BJ (cell line): ENCODE data around the gene CD84. TPM values are rescaled to one million over a fixed set of nuclear protein-coding genes. Genes with fewer than 3 reads are reported as not detected.
"Not testable (repeated sequence)": the region's sequence is repeated elsewhere in the genome, so short reads cannot be mapped to it uniquely, and the experiment has no call there.

ENCODE experiments used
- CTCF ChIA-PET: fragments of 350-600 bp; formaldehyde crosslinking; extraction: SDS; loops from one replicate; lab custom pipeline; 2021; ENCODE audit warnings: antibody characterized with exemption, inconsistent platforms; lab: Yijun Ruan, JAX
- POLR2A ChIA-PET: fragments of 300-600 bp; sonication (Branson Sonifier 250); formaldehyde crosslinking; extraction: SDS; loops from one replicate; lab custom pipeline; 2021; ENCODE audit warnings: antibody characterized with exemption; lab: Charles Lee
- DNase-seq: peaks from one replicate; pipeline ENCODE4 v3.0.0-alpha.2; 2011; ENCODE audit warnings: low read depth
- H3K27me3 ChIP-seq: 2 replicates; pipeline ENCODE4 v1.6.0; 2011; ENCODE audit warnings: low read length; ENCODE audit not compliant: control insufficient read depth, insufficient read depth
- H3K36me3 ChIP-seq: 2 replicates; pipeline ENCODE4 v1.5.1; 2011; ENCODE audit warnings: low read length; ENCODE audit not compliant: control insufficient read depth, insufficient read depth
- H3K4me3 ChIP-seq: 2 replicates; pipeline ENCODE4 v1.5.1; 2011; ENCODE audit warnings: low read depth, mild to moderate bottlenecking, control low read depth, low read length
- polyA plus RNA-seq: library from polyadenylated mRNA; depleted of rRNA; stranded (reverse); fragments of >200 nt; gene quantifications from 2 replicates; pipeline ENCODE4 v1.2.3, GENCODE V29; 2011
- TF ChIP-seq, protein P1 (sequence below): IDR thresholded peaks from 2 replicates; pipeline ENCODE4 v1.5.1; 2011; ENCODE audit warnings: low read depth, mild to moderate bottlenecking, control low read depth, inconsistent platforms, low read length, moderate library complexity; ENCODE audit not compliant: insufficient read depth

Gene CD84
- polyA plus RNA-seq, 1 experiment: not detected

DNA sequence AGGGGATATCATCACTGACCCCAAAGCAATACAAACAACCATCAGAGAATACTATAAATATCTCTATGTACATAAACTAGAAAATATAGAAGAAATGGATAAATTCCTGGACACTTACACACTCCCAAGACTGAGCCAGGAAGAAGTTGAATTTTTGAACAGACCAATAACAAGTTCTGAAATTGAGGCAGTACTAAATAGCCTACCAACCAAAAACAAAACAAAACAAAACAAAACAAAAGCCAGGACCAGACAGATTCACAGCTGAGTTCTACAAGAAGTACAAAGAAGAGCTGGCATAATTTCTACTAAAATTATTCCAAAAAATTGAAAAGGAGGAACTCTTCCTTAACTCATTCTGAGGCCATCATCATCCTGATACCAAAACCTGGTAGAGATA is 18.5 kb downstream of the CD84 start:
- Histone ChIP-seq H3K36me3 (no peaks in the 10 kb centered on the region), H3K4me3 (no peak overlapping the region), H3K27me3 (no peaks in the 10 kb centered on the region)
- TF ChIP-seq, protein P1, sequence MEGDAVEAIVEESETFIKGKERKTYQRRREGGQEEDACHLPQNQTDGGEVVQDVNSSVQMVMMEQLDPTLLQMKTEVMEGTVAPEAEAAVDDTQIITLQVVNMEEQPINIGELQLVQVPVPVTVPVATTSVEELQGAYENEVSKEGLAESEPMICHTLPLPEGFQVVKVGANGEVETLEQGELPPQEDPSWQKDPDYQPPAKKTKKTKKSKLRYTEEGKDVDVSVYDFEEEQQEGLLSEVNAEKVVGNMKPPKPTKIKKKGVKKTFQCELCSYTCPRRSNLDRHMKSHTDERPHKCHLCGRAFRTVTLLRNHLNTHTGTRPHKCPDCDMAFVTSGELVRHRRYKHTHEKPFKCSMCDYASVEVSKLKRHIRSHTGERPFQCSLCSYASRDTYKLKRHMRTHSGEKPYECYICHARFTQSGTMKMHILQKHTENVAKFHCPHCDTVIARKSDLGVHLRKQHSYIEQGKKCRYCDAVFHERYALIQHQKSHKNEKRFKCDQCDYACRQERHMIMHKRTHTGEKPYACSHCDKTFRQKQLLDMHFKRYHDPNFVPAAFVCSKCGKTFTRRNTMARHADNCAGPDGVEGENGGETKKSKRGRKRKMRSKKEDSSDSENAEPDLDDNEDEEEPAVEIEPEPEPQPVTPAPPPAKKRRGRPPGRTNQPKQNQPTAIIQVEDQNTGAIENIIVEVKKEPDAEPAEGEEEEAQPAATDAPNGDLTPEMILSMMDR: no peak
- CTCF ChIA-PET: no interaction called here
- no peak for DNase-seq
- POLR2A ChIA-PET: no interaction called here

DNA sequence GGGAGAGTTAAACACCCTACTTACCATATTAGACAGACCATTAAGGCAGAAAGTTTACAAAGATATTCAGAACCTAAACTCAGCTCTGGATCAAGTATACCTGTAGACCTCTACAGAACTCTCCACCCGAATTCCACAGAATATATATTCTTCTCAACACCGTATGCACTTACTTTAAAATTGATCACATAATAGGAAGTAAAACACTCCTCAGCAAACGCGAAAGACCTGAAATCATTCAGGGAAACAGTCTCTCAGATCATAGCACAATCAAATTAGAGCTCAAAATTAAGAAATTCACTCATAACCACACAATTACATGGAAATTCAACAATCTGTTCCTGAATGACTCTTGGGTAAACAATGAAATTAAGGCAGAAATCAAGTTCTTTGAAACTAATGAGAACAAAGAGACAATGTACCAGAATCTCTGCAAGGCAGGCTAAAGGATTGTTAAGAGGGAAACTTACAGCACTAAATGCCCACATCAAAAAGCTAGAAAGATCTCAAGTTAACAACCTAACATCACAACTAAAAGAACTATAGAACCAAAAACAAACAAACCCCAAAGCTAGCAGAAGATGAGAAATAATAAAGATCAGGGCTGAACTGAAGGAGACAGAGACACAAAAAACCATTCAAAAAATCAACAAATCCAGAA is 19.1 kb downstream of the CD84 start:
- CTCF ChIA-PET: no interaction called here
- no peak for DNase-seq
- H3K36me3 ChIP-seq: no peaks in the 10 kb centered on the region
- no peak overlapping the region for H3K4me3 ChIP-seq
- POLR2A ChIA-PET: no interaction called here
- no peaks in the 10 kb centered on the region for H3K27me3 ChIP-seq
- TF ChIP-seq, protein P1: no peak

DNA sequence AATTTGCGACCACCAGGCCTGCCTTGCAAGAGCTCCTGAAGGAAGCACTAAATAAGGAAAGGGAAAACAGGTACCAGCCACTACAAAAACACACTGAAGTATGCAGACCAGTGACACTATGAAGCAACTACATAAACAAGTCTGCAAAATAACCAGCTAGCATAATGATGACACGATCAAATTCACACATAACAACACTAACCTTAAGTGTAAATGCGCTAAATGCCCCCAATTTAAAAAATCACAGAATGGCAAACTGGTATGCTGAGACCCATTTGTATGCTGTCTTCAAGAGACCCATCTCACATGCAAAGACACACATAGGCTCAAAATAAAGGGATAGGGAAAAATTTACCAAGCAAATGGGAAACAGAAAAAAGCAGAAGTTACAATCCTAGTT is 19.9 kb downstream of the CD84 start:
- CTCF ChIA-PET, POLR2A ChIA-PET, H3K4me3 ChIP-seq, H3K36me3 ChIP-seq, H3K27me3 ChIP-seq, DNase-seq: not testable (repeated sequence)

DNA sequence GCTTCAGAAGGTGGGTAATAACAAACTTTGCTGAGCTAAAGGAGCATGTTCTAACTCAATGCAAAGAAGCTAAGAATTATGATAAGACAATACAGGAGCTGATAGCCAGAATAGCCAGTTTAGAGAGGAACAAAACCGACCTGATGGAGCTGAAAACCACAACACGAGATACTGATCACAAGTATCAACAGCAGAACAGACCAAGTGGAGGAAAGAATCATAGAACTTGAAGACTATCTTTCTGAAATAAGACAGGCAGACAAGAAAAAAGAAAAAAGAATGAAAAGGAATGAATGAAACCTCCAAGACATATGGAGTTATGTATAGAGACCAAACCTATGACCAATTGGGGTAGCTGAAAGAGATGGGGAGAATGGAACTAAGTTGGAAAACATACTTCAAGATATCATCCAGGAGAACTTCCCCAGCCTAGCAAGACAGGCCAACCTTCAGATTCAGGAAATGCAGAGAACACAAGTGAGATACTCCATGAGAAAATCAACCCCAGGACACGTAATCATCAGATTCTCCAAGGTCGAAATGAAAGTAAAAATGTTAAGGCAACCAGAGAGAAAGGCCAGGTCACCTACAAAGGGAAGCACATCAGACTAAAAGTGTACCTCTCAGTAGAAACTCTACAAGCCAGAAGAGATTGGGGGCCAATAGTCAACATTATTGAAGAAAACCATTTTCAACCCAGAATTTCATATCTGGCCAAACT is 20.5 kb downstream of the CD84 start:
- CTCF ChIA-PET: no interaction called here
- H3K4me3 ChIP-seq: no peak overlapping the region
- no peaks in the 10 kb centered on the region for H3K27me3 ChIP-seq
- POLR2A ChIA-PET: no interaction called here
- DNase-seq: no peak
- H3K36me3 ChIP-seq: no peaks in the 10 kb centered on the region
- TF ChIP-seq, protein P1: no peak

DNA sequence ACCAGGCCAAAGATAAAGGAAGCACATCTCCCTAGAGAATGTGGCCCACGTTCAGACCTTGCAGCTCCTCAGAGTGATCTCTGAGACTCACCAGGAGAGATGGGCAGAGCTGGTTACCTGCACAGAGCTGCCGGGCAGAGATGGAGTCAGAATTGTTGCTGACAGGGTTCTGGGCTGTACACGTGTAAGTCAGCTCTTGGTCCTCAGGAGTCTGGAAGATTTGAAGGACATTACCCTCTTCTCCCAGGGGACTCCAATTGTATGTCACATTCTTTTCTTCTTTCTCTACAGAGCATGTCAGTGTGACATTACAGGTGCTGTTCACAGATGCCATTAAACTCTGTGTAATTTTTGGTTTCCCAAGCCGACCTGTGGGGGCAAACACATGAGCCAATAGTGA is 25.5 kb downstream of the CD84 start:
- ChIA-PET CTCF (interaction anchor here (1.5 to 2.0 kb wide), 2 partner anchors 10 to 53 kb away, joined by 4 to 6 read pairs; no protein-coding TSS in a partner anchor), POLR2A (no interaction called here)
- H3K36me3 ChIP-seq: no peaks in the 10 kb centered on the region
- H3K27me3 ChIP-seq: no peaks in the 10 kb centered on the region
- TF ChIP-seq, protein P1: no peak
- no peak for DNase-seq
- H3K4me3 ChIP-seq: no peak overlapping the region
